Activated T-cell treated with anti-CD3 and anti-CD28 coated beads, Interleukin-2, amount 50 U/mL, for 48 hours (primary cell): Measurements from ENCODE around the gene KIF1A.

Source experiments
- DNase-seq, 2 experiments: peaks; one replicate each; pipeline ENCODE4 v3.0.0-alpha.2; 2020

The KIF1A gene

DNA sequence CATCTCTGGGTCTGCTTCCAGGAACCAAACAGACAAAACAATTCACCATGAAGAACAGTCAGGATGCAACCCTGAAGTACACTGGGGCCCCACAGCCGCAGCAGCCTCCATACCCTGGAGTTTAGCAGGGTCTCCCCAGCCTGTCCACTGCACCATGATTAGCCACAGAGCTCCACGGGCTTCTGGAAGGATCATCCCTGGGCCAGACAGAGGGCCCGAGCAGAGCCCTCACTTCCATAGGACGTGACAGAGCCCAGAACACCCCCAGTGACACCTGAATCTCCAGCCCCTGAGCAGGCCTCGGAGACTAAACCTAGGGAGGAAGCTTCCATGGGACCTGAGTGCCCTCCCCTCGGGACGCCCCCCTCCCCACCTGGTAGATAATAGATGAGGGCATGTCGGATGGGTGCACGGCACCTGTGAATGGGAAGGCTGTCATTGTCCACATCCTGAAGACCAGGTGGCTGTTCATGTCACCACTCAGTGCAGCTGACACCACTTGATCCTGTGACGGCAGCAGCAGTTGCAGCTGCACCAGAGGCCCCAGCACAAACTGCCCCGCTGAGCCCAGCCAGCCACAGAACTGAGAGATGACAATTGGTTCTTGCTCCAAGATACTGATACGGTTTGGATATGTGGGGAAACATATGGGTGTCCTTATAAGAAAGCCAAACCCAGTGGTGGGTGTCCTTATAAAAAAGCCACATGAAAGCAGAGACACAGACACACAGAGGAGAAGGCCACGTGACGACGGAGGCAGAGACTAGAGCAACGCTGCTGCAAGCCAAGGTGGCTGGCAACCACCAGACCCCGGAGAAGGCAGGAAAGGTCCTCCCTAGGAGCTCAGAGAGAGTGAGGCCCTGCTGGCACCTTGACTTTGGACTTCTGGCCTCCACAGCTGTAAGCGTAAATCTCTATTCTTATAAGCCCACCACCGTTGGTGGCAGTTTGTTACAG is 23.2 kb downstream of the KIF1A start:
- DNase-seq = no peak

DNA sequence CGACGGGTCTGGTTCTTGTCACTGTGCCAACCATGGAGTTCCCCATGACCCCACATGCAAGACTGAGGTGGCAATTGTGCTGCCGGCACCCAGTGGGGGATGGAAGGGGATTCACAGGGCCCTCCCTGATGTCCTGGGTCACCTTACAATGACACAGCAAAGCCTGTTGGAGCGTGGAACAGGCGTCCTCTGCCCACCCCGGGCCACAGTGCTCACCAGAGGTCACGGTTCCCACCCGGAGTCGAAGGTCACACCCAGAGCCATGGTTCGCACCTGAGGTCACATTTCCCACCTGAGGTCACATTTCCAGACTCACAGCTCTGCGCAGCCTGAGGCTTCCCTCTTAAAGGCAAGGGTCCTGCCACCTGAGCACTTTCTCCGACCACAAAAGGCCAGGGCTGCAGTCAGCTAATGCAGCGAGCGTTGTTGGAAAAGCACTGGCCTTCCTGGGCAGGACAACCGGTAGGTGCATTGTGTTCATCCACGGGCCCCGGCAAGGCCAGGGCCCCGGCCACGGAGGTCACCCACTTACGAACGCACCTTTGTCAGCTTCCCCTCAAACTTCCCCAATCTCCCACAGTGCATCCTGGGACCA is 24.0 kb downstream of the KIF1A start:
- DNase-seq = no peak

DNA sequence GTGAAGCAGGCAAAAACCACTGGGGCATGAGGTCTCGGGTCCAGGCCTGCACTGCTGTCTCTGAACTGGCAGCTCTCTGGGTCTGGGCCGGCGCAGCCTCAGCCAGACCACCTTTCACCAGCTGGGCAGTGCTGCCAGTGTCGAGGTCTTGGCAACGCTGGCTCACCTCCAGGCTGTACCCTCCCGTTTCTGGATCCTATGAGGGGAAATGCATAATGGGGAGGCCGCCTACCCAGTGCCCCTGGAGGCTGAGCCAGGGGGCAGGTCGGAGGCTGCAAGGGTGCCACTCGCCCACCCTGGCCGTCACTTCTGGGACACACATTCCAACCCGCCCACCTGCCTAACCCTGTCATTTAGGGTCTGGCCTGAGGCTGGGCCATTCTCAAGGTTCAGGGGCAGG is 24.6 kb downstream of the KIF1A start:
- DNase-seq = no peak

DNA sequence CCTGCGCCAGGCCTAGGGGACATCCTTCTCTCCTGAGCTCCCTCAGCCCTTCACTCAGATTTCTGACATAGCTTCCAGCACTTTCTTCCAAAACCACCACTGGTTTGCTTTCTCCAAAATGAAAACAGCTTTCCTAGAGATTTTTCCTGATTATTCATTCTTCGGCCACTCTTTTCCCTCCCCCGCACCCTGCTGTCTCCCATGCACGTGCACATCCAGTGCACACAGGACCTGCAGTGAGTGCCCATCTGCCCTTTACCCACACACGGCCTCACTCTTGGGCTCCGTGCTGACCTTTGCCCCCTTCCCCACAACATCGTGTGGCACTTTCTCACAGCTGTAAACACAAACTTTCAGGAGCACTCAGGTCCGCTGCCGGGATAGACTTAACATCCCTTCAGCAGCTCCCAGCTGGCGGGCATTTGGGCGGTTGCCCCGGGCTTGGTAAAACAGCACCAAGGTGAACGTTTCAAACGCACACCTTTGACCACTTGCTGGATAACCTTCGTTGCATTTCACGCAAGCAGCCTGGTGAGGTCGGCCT is 25.8 kb downstream of the KIF1A start:
- no peak for DNase-seq

DNA sequence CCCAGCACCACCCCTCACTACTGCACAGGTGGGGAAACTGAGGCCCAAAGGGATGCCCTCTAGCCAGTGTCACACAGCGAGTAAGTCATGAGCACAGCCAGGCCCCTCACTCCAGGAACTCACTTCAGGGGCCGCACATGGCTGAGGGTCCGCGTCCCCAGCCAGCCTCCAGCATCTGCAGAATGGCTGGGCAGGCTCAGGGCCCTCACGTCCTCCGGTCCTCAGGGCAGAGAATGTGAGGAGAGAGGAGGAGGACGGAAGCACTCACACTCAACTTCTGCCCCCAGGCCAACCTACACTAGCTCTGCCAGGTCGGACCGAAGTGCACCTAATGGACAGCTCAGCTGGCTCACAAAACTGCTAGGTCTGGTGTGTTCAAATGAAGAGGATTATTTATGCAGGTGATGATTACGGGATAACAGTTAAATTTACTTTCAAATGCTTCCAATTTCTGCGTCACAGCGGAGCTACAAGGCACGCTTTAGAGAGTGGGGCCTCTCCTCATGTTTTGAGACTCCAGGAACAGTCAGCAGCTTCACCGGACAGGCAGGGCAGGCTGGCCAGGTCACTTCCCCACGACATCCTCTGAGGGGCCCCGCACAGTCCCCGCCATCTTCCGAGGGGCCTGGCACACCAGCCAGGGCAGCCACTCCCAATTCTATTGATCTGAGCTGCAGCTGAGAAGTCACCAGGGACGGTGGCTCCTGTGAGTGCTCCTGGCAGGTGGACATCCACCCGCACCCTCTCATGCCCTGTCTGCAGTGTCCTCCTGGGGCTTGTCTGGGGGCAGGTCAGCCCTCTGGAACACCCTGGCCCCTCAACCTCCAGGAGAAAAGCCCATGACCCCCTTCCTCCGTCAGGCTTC is 26.5 kb downstream of the KIF1A start:
- no peak for DNase-seq

DNA sequence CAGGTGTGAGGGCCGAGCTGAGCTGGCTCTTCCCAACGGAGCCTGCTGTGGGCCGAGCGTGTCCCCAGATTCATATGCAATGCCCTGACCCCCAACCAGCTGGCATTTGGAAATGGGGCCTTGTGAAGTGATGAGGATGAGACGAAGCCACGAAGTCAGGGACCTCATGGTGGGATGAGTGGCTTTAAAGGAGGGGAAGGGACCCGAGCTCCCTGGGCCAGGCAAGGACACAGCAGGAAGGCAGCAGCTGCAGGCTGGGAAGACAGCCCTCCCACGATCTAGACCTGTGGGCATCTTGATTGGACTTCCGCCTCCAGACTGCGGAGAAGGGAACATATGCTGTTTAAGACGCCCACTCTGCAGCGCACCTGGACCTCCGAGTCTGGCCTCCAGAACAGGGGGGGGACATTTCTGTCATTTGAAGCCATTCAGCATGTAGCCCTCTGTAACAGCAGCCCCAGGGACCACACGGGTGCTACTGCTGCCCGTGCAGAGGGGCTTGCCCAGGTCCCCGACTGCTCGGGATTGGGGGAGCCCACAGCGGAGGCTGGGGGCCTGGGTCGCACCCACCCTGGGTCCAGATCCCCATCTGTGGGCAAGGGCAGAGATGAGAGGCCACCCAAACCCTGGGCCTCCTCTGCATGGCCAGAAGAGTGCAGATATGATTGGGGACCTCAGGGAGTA is 27.2 kb downstream of the KIF1A start:
- no peak for DNase-seq

DNA sequence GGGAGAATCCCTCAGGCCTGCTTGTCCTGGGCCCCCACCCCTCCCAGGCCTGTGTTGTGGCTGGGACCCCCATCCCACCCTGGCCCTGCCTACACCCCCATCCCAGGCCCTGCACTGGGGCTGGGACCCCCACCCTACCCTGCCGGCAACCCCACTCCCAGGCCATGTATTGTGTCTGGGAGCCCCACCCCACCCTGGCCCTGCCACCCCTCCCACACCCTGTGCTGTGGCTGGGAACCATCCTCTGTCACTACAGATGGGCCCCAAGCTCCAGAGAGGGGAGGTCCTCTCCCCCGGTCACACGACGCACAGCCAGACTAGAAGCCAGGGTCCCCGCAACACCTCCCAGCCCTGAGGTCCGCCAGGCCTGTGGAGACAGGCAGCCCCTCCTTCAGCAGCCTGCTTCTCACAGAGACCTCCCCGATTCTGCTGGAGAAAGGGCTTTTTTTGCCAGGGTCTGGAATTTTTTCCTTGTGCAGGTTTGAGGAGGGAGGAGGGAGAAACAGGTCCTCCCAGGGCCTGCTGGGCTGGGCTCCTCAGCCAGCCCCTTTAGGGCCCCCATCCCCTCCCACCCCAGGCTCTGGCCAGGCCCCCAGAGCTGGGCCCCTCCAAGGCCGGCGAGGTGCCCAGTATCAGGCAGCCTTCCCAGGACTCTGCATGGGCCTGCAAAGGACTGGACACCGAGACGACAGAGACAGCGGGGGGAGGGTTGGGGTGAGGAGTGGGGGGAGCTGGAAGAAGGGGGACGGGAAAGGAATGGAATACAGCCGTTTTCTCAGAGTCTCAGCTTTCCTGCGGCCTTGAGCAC is 28.0 kb downstream of the KIF1A start:
- DNase-seq = no peak

DNA sequence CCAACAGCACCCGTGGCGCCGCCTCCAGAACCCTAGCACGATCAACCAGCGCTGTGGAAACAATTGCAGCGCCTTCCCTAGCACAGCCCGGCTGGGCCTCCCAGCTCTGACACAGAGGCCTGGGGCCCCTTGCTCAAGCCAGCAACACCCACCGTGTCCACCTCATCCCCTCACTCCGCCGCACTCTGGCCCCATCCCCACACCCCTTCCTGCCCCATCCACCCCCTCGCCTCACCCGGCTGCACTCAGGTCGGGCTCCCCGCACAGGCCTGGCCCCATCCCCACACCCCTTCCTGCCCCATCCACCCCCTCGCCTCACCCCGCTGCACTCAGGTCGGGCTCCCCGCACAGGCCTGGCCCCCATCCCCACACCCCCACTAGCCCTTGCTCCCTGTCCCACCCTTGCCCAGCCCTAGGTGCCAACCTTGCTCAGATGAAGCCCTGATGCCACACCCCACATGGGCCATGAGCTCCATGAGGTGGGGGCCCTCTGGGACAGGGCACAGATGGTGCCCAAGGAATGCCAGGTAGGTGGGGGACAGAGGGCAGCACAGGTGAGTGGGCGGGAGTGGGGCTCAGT is 28.7 kb downstream of the KIF1A start:
- DNase-seq = no peak

DNA sequence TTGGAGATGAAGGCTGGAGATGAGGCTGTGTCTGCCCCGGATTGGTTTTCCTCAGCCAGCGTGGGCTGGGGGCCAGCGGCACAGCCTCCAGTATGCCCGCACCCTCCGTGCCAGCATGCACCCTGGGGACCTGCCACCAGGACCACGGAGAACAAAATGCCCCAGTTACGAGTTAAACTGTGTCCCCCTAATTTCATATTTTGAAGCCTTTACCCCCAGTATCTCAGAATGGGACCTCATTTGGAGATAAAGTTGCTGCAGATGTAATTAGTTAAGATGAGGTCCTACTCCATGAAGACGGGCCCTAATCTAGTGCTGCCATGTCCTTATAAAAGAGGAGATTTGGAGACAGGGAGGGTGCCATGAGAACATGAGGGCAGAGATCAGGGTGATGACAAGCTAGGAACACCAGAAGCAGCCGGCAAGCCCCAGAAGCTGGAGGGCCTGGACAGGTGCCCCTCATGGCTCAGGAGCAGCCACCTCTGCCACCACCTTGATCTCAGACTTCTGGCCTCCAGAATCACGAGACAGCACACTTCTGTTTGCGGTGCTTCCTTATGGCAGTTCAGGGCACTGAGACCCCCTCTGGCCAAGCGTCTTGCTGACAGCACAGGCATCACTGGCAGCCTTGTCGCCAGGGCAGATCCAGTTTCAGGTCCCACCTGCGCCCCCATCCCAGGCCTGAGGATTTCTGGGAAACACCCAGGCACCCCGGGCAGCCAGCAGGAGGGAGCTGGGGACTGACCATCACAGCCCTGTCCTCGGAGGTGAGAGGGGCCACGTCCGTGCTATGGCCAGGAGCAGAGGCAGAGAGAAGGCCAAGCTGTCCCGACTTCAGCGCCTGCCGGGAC is 29.4 kb downstream of the KIF1A start:
- DNase-seq = no peak

DNA sequence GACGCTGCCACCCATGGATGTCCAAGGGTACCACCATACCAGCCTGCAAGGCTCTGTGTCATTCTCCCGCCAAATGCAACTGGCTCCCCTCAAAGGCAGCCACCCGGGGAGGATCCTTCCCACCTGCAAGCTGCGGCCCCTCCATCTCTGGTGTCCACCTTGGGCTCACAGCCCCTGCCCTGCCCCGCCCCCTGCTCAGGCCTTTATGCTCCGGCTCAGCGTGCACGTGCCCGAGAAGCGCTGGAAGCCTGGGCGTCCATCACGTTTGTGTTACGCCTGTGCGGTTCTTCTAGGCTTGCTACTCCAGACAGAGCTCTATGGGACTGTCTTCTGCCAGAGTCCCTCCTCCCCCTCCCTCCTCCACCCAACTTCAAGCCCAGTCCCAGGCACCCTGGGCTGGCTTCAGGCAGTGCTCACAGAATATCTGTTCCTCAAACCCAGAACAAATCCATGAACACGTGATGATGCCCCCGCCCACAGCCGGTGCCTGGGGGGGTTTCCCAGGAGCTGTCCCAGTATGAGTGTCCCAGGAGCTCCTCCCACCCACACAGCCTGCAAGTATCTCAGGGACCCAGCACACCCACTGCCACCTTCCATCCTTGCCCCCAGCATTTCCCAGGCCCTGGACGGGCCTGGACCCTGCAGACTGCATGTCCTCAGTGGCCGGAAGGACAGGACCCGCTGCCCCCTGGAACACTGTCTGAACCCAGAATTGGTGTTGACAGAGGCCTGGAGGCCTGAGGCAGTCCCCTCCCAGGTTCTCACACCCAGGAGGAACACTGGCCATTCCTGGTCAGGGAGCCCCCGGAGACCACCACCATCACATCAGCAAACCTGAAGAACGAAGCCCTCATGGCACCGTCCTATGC is 30.3 kb downstream of the KIF1A start:
- DNase-seq = peak in 1 of 2 experiments; percentile 37

DNA sequence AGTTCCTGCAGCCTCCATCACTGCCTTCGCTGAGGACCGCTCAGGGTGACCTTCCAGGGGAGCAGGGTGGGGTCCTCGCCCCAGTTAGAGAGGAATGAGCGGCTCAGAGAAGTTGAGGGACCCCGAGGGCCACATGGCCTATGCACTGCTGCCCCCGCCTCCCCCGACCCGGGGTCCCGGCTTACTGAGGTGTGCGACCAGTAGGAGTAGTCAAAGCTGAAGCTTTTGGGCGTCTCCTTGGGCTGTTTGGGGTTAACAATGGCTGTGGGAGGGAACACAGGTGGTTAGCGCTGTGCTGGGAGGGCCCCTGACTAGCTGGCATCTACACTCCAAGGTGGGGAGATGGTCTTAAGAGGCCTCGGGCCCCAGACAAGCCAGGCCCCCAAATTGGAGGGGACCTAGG is 31.0 kb downstream of the KIF1A start:
- no peak for DNase-seq

DNA sequence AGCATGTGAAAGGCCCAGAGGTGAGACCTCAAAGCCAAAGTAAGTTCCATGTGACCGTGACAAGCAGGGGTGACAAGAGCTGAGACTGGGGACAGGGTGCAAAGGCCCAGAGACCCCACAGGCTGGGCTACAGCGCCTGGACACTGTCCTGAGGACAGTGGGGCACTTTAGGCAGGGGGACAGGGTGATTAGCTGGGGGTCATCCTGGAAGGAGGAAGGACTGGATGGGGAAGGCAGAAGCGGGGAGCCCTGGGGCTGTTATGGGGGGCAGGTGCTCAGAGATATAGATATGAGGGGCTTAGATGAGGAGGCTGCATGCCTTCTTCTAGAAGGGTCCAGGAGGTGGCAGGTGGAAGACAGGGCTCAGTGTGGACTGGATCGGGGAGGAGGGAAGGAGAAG is 31.5 kb downstream of the KIF1A start:
- no peak for DNase-seq

DNA sequence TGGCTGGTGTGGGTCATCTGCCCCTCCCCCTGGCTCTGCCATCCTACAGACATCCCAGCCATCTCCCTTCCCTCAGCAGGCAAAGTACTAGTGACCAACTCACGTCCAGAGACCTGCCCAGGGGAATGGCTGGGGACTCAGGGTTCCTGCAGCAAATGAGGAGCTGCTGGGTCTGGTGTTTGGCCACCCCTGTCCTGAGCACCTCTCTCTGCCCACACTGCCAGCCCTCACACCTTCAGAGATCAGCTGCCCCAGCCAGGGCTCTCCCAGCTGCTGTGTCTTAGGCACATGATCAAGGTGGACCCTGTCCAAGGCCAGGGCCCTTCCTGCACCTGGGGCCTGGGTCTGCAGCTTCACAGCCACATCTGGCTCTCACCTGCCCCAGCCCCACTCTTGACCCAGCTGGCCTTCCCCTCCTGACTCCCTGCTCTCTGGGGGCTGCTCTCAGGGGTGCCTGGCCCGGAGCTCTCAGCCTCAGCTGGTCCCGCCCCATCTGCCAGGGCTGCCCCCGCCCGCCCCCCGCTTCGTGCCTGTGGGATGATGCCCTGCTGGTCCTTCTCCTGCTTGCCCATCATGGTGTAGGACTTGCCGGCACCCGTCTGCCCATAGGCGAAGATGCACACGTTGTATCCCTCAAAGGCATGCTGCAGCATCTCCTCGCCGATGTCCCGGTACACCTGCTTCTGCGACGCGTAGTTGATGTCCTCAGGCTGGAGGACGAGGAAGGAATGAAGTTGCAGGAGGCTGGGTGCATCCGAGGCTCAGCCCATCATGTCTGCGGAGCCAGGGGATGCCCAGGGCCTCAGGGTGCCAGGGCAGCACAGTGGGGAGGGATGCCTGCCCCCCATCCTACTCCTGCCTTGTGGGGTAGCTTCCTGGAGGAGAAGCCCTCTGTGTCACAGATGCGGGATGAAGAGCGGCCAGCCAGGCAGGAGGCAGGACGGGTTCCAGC is 32.2 kb downstream of the KIF1A start:
- DNase-seq = no peak

DNA sequence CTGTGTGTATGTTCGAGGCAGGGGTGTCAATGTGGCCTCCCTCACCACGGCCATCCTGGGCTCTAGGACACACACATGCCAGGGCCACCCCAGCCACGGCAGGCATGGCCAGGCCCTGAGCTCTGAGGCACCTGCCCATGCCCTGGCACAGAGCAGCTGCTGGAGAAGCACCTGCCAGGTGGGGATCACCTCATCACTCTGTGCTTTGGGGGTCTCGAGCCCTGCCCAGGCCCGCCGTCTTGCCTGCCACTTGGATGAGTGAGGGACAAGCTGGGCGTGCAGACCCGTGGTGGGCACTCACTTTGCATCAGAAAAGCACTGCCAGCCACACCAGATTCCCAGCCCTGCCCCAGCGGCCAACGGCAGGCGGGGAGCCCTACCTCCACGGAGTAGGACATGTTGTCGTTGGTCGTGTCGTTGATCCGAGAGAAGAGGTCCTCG is 33.1 kb downstream of the KIF1A start:
- DNase-seq = no peak

DNA sequence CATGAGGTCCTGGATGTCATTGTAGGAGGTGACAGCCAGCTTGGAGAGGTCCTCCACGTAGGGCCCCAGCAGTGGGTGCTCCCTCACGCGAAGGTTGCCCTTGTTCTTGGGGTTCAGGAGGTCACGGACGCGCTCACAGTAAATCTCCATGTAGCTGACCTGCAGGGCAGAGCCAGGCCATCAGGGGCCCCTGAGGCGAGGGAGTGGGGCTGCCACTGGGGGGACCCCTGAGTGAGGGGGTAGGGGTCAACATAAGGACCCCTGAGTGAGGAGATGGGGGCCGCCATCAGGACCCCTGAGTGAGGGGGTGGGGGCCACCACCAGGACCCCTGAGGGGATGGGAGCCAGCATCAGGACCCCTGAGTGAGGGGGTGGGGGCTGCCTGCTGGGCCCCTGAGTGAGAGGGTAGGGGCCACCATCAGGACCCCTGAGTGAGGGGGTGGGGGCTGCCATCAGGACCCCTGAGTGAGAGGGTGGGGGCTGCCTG is 33.6 kb downstream of the KIF1A start:
- no peak for DNase-seq

DNA sequence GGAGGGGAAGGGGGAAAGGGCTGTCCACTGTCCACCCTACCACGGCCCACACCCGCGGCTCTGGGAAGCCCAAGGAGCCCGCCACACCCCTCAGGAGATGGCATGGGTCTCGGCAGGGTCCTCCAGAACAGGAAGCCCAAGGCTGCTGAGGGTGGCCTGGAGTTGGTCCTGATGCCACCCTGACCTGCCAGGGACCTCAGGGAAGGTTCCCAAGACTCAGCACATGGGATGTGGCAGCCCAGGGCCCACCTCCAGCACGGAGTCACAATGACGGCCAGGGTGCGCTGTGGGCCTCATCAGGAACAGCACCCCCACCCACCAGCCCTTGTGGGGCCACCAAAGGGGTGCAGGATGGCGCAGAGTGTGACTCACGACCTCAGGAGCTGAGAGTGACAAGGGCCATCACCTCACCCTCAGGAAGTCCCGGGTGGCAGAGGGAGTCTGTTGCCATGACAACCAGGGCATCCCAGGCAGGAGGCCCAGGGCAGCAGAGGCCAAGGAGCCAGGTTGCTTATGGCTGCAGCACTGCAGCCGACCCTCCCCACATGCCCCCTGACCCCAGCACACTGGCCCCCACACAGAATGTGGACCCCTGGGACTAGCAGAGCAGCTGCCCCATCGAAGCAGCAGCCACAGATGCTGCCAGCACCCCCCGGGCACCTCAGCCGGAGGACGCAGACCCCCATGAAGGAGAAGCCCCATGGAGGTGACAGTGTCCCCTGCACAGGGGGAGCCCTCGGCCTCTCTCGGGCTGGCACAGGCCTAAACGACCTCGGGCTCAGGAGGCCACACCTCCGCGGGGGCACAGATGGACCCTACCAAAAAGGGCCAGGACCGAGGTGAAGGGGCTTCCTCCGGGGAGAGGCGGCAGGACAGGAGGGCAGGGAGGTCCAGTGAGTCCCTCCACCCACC is 34.3 kb downstream of the KIF1A start:
- DNase-seq = no peak
